RWPE2 (cell line): Measurements from ENCODE around the gene LDB2.

ENCODE experiments used
- ATAC-seq: fragments of 200-7000 bp; cut with Tn5 transposase; 3 replicates; pipeline ENCODE4 v1.9.1; 2021; ENCODE audit warnings: low read depth
- DNase-seq: peaks from one replicate; pipeline ENCODE4 v3.0.0-alpha.2; 2020; ENCODE audit warnings: low spot score
- H3K27ac ChIP-seq: fragments of 450-650 bp; 2 replicates; pipeline ENCODE4 v1.5.1; 2017; ENCODE audit warnings: mild to moderate bottlenecking; ENCODE audit not compliant: poor library complexity, severe bottlenecking
- H3K27me3 ChIP-seq: fragments of 250-450 bp; sonication (Bioruptor Pico); 2 replicates; pipeline ENCODE4 v1.5.1; 2021; ENCODE audit warnings: mild to moderate bottlenecking, moderate library complexity; ENCODE audit not compliant: insufficient read depth, poor library complexity, severe bottlenecking
- H3K36me3 ChIP-seq: fragments of 250-450 bp; sonication (Bioruptor Pico); 2 replicates; pipeline ENCODE4 v1.5.1; 2020; ENCODE audit warnings: low read depth, mild to moderate bottlenecking, moderate library complexity
- H3K4me1 ChIP-seq: fragments of 250-450 bp; sonication (Bioruptor Pico); 2 replicates; pipeline ENCODE4 v1.5.1; 2021; ENCODE audit warnings: mild to moderate bottlenecking, moderate library complexity; ENCODE audit not compliant: insufficient read depth, poor library complexity, severe bottlenecking
- H3K4me3 ChIP-seq: fragments of 250-450 bp; sonication (Bioruptor Pico); 2 replicates; pipeline ENCODE4 v1.5.1; 2021; ENCODE audit warnings: mild to moderate bottlenecking, moderate library complexity; ENCODE audit not compliant: severe bottlenecking
- H3K9me3 ChIP-seq: fragments of 250-450 bp; sonication (Bioruptor Pico); 2 replicates; pipeline ENCODE4 v1.5.1; 2021; ENCODE audit warnings: mild to moderate bottlenecking, moderate library complexity; ENCODE audit not compliant: severe bottlenecking
- CTCF ChIP-seq: fragments of 450-650 bp; IDR thresholded peaks from one replicate; pipeline ENCODE4 v1.5.1; 2017; ENCODE audit warnings: mild to moderate bottlenecking, moderate library complexity; ENCODE audit not compliant: poor library complexity, severe bottlenecking

Gene LDB2

GRCh38 chr4:16858275-16858752 is 40.1 kb downstream of the LDB2 start:
- no peak for TF ChIP-seq CTCF
- Histone ChIP-seq H3K4me1 (no peaks in the 10 kb centered on the region), H3K27ac (no peak overlapping the region), H3K27me3 (peaks cover 14% of the 10 kb centered on the region), H3K36me3 (no peaks in the 10 kb centered on the region), H3K4me3 (no peak overlapping the region), H3K9me3 (no peaks in the 10 kb centered on the region)
- DNase-seq (no peak), ATAC-seq (no peak)

DNA sequence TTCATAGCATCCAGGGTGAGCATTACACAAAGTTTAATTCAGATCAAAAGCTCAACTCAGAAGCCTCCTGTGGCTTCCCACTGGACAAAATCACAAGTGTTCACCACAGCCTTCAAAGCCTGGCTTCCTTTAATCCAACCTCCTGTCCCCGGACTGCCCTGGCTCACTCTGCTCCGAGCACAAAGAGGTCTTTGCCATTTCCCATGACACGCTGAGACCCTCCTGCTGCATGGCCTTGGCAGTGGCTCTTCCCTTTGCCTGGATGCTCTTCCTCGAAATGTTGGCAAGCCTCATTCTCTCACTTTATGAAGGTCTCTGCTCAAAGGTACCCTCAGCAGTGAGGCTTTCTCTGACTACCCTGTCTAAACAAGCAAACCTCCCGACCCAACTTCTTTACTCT is 41.0 kb downstream of the LDB2 start:
- DNase-seq (no peak), ATAC-seq (no peak)
- Histone ChIP-seq H3K9me3 (no peaks in the 10 kb centered on the region), H3K36me3 (no peaks in the 10 kb centered on the region), H3K4me1 (no peaks in the 10 kb centered on the region), H3K4me3 (no peak overlapping the region), H3K27ac (no peak overlapping the region), H3K27me3 (peaks cover 14% of the 10 kb centered on the region)
- no peak for TF ChIP-seq CTCF

DNA sequence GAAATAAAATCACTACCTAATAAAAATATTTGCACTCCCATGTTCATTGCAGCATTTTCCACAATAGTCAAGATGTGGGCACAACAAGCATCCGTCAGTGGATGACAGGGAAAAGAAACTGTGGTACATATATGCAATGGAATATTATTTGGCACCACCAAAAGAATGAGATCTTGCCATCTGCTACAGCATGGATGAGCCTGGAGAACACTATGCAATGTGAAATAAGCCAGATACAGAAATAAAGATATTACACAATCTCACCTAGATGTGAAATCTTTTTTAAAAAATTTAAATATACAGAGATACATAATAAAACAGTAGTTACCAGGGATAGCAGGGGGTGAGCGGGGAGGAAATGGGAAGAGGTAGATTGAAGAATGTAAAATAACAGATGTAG is 44.8 kb downstream of the LDB2 start:
- no peak overlapping the region for H3K27ac ChIP-seq
- DNase-seq (no peak), ATAC-seq (no peak)
- H3K4me3 ChIP-seq = no peak overlapping the region
- no peaks in the 10 kb centered on the region for H3K9me3 ChIP-seq
- peaks cover 14% of the 10 kb centered on the region for H3K27me3 ChIP-seq
- H3K4me1 ChIP-seq = no peaks in the 10 kb centered on the region
- H3K36me3 ChIP-seq = no peaks in the 10 kb centered on the region
- TF ChIP-seq CTCF = no peak

DNA sequence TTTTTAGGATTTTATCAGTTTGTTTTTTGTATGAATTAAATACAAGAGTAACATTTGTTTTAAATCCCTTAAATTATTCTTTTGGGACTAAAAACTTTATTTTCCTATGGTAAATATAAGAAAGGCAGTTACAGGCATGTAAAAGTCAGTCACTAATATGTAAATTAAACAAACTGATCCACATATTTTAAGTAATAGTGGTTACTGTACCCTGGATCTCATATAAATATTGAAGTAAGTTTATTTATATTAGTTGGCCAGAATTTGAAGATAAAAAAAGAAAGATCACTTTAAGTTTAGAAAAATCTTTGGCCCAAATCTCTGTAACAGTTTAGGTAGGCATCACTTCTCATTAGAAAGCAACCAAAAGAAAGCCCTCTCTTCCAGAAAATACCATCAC is 45.8 kb downstream of the LDB2 start:
- Histone ChIP-seq H3K27ac (no peak overlapping the region), H3K27me3 (peaks cover 14% of the 10 kb centered on the region), H3K9me3 (no peaks in the 10 kb centered on the region), H3K36me3 (no peaks in the 10 kb centered on the region), H3K4me1 (no peaks in the 10 kb centered on the region), H3K4me3 (no peak overlapping the region)
- TF ChIP-seq CTCF = no peak
- DNase-seq (no peak), ATAC-seq (no peak)

GRCh38 chr4:16852228-16852627 is 46.2 kb downstream of the LDB2 start:
- no peak for ATAC-seq
- TF ChIP-seq CTCF = no peak
- Histone ChIP-seq H3K4me3 (no peak overlapping the region), H3K27ac (no peak overlapping the region), H3K36me3 (no peaks in the 10 kb centered on the region), H3K9me3 (no peaks in the 10 kb centered on the region), H3K27me3 (peaks cover 14% of the 10 kb centered on the region), H3K4me1 (no peaks in the 10 kb centered on the region)
- no peak for DNase-seq
